NCI-H146 treated with DMSO at 0.1 percent for 48 hours (cell line): Measurements from ENCODE around the gene DCAF6.

ENCODE experiments used
- DNase-seq: peaks from one replicate; lab custom pipeline; 2025; ENCODE audit not compliant: unreplicated experiment; lab: John Stamatoyannopoulos, UW

DCAF6 gene

DNA sequence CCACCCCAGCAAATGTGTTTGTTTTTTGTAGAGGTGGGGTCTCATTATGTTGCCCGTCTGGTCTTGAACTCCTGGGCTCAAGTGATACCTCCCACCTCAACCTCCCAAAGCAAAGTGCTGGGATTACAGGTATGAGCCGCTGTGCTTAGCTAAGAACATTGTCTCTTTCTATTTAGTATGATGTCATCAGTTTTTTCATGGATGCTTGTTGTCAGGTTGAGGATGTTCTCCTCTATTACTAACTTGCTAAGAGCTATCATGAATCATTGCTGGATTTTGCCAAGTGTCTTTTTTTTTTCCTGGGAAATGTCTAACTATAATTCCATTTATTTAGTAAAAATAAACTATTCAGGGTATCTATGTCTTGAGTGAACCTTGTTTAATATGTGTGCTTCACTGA is 19.4 kb downstream of the DCAF6 start:
- no peak for DNase-seq

DNA sequence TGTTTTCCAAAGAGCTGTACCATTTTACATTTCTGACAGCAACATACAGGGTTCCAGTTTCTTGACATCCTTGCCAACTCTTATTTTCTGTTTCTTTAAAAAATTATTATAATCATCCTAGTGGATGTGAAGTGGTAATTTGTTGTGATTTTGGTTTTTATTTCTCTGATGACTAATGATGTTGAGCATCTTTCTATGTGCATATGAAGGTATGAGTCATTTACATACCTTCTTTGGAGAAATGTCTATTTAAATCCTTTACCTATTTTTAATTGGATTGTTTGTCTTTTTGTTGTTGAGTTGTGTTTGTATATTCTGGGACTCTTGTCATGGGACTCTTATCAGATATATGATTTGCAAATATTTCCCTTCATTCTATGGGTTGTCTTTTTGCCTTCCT is 21.2 kb downstream of the DCAF6 start:
- no peak for DNase-seq

DNA sequence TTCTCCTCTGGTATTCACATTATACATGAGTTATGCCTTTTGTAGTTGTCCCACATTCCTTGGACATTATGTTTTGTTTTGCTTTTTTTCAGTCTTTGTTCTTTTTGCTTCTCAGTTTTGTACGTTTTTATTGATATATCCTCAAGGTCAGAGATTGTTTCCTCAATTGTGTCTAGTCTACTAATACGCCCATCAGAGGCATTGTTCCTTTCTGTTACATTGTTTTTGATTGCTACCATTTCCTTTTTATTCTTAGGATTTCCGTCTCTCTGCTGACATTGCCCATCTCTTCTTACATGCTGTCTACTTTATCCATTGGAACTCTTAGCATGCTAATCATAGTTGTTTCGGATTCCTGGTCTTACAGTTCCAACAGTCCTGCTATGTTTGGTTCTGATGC is 28.2 kb downstream of the DCAF6 start:
- no peak for DNase-seq

DNA sequence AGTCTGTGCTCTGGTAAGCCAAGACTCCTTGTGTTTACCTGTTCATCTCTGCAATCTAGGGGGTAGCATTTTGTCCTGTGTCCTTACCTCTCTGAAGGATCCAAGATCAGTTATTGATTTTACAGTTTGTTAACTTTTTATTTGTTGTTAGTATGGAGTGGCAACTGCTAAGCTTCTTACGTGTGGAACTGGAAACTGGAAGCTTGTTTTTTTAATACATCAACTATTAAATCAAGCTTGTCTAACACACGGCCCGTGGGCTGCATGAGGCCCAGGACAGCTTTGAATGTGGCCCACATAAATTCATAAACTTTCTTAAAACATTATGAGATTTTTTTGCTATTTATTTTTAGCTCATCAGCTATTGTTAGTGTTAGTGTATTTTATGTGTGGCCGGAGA is 29.6 kb downstream of the DCAF6 start:
- DNase-seq = no peak

DNA sequence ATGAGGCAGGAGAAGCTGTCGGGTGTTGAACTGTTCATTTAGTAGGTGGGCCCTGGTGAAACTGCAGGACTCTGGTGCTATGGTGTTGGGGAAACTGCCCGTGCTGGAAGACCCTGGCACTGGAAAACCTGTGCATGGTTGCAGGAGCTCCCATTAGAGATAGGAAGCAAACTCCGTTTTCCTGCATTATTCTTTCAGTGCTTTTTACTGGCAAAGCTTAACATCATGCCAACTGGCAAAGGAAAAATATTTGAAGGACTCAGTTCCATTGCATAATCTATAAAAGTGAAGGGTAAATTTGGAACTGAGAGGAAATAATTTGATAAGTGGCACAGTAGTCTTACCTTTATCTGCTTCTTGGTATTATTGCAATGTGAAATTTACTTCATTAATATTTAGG is 32.1 kb downstream of the DCAF6 start:
- no peak for DNase-seq

DNA sequence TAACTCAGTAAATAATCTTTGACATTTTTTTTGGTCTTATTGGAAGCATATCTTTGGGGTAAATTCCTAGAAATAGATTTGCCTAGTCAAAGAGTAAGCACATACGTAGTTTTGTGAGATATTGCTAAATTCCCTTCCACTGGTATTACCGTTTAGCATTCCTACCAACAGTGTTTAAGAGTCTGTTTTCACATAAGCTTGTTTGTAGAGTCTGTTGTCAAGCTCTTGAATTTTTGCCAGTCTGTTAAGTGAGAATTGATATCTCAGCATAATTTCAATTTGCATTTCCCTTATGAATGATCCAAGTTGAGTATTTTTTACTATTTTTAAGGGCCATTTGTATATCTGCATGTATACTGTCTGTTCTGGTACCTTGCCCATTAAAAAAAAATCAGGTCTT is 37.3 kb downstream of the DCAF6 start:
- no peak for DNase-seq

DNA sequence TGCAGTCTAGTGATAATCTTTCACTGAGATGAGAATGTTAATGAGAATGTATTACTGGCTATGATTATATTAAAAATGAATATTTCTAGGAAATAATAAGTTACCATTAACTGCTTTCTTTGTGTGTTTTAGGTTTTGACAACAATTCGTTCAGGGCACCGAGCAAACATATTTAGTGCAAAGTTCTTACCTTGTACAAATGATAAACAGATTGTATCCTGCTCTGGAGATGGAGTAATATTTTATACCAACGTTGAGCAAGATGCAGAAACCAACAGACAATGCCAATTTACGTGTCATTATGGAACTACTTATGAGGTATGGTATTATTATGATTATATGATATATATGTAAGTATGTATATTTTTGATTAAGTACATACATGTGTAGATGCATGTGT is 38.2 kb downstream of the DCAF6 start:
- DNase-seq = no peak

DNA sequence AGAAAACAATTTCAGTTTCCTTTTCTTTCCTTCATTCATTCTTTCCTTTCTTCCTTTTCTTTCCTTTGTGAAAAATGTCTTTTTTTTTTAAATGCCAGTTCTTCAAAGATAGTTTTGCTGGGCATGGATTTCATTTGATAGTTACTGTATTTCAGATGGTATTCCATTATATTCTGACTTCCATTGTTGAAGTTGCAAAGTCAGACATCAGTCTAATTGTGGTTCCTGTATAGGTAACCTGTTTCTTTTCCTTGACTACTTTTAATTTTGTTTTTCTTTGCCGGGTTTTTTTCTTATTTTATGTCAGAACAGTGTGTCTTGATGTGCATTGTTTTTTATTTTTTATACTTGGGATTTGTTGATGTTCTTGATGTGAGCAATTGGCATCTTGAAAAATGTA is 40.8 kb downstream of the DCAF6 start:
- no peak for DNase-seq

DNA sequence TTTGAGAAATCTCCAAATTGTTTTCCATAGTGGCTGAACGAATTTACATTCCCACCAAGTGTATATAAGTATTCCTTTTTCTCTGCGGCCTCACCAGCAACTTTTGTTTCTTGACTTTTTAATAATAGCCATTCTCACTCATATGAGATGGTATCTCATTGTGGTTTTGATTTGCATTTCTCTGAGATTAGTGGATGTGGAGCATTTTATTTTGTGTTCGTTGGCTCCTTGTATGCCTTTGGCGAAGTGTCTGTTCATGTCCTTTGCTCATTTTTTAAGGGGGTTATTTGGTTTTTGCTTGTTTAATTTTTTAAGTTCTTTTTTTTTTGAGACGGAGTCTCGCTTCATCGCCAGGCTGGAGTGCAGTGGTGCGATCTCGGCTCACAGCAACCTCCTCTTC is 45.5 kb downstream of the DCAF6 start:
- DNase-seq = no peak

DNA sequence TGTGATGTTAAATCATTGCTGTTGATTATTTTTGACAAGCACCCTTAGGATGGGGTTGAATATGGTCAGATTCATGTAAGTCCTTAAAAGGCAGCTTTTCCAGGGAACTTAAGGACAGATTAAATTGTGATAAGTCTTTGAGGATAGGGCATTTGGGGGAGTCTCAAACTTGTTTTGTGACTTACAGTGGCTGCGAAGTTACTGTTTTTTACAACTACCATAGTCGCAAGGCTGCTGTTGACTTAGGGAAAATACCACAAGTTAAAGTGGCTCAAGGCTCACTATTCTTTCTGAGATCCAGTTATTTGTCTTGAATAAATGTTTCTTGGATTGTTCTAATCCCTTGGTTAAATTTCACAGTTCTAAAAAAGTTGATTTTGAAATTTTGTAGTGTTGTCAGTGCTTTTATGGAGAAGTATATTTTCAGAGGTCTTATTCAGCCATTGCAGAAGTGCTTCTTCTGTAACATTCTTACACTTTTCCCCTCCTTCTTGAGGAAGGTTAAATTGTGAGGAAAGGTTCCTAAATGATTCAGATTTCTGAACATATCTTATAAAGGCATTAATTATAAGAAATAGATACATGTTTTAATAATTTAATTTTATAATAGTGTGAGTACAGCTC is 47.4 kb downstream of the DCAF6 start:
- no peak for DNase-seq

DNA sequence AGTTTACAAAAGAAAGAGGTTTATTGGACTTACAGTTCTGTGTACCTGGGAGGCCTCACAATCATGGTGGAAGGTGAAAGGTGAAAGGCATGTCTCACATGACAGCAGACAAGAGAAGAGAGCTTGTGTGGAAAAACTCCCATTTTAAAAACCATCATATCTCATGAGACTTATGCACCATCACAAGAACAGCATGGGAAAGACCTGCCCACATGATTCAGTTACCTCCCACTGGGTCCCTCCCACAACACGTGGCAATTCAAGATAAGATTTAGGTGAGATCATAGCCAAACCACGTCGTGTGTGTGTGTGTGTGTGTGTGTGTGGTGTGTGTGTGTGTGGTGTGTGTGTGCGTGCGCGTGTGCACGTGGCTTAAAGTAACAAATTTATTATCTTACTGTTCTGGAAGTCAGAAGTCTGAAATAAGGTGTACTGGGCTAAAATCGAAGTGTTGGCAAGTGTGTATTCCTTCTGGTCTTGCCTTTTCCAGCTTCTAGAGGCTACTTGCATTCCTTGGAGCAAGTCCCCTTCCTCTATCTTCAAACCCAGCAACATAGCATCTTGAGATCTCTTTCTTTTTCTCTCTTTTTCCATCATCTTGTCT is 48.5 kb downstream of the DCAF6 start:
- no peak for DNase-seq

DNA sequence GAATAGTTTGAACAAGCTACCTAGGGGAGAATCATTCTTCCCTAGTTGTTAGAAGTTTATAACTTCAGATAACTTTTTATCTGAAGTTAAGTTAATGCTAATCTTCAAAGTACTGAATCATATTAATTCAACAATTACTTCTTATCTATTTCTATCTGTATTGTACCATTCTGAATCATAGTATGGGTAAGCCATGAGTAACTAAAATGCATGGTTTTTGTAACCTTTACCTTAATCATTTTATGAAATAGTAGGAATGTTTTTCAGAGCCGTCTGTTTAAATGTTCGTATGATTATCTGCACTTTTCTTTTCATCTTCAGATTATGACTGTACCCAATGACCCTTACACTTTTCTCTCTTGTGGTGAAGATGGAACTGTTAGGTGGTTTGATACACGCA is 50.7 kb downstream of the DCAF6 start:
- DNase-seq = no peak

DNA sequence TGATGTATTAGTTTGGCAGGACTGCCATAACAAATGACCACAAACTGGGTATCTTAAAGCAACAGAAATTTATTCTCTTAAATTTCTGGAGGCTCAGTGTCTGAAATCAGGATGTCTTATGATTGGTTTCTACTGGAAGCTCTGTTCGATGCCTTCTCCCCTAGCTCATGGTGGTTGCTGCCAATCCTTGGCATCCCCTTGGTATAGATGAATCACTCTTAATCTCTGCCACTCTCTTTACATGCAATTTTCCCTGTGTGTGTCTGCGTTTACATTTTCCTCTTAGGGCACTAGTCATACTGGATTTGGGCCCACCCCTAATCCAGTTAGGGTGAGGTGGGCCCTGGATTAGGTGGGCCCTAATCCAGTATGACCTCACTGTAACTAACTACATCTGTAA is 55.1 kb downstream of the DCAF6 start:
- DNase-seq = no peak

DNA sequence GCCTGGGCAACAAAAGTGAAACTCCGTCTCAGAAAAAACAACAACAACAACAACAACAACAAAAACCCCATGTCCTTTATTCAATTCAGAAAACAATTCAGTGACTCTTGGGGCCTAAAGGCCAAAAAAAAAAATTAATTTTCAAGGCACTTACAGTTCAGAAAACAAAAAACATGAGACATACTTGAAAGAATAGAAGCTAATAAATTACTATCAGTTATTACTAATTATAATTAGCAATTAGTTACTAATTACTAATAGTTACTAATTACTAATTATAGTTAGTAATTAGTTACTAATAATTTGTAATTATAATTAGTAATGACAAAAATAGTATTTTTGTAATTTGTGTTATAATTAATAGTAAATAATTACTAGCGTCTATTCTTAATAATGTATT is 57.2 kb downstream of the DCAF6 start:
- no peak for DNase-seq

DNA sequence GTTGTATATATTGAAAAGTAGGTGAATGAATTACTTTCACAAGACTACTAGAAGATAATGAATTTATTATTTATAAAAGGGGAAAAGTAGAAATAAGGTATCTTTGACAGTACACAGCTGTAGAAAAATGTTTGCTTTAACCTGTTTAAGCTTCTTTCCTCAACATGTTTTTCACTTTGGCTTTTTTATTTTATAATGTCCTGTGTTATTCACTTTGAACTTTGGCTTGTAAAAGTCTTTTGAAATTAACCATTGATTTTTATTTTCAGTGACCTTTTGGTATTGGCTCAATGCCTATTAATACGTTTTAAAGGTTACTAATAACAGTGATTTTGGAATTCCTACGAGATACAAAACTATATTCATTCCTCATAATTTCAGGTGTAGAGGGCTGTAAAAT is 58.1 kb downstream of the DCAF6 start:
- no peak for DNase-seq

DNA sequence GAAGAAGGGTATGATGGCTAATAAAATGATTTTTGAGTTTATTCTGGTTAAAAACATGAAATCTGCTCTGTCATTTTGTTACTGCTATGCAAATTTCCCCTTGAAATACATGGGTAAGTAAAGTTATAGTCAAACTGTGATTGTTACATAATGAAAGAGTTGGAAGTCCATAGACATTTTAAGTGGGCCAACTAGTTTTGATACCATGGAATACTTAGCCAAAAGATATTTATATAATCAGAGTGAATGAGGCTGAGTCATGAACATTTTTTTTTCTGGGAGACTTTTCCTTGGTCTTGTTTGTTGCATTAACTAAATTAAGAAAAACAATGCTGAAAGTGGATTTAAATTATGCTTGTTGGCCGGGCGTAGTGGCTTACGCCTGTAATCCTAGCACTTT is 58.6 kb downstream of the DCAF6 start:
- DNase-seq = no peak

DNA sequence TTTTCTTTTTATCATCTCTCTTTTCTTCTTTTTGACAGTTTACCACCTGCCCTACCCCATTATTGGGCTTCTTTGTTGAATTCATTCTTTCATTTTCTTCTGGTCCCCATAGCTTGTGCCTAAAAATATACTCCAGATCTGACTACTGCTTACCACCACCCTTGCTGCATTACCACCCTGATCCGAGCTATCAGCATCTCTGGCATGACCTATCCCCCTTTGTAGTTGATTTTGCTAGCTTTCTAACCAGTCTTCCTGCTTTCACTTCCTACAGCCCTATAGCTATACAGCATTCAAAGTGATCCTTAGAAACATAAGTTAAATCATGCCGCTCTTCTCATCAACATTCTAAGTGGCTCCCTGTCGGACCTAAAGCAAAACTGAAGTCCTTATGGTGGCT is 59.8 kb downstream of the DCAF6 start:
- DNase-seq = no peak

DNA sequence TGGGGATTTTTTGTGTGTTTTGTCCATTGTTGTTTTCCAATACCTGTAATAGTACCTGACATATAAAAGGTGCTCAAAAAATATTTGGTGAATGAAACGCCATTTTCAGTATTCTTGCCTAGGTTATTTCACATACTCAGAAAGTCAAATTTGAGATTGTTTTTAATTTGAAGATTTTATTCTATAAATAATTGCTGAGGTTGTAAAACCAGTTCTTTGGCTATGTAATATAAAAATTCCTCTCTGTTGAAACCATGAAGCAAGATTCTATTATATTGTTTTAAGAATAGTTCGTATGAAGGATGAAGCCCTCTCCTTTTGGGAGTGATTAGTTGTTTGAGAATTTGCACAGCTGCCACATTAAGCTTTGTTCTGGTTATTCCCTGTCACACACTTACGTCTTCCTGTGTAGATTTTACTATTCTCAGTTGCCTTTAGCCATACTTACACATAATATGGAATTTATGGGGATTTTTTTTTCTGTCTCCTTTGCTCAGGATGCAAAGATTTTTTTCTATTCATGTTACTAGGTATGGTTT is 60.6 kb downstream of the DCAF6 start:
- DNase-seq = no peak

DNA sequence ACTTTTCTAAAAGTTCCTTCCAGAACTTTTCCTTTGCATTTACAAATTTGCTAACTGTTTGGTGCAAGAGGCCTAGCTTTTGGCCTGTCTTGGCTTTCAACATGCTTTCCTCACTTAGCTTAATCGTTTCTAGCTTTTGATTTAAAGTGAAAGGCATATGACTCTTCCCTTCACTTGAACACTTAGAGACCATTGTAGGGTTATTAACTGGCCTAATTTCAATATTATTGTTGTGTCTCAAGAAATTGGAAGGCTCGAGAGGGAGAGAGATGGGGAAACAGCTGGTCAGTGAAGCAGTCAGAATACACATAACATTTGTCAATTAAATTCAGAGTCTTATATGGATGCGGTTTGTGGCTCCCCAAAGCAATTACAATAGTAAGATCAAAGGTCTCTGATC is 63.4 kb downstream of the DCAF6 start:
- no peak for DNase-seq

DNA sequence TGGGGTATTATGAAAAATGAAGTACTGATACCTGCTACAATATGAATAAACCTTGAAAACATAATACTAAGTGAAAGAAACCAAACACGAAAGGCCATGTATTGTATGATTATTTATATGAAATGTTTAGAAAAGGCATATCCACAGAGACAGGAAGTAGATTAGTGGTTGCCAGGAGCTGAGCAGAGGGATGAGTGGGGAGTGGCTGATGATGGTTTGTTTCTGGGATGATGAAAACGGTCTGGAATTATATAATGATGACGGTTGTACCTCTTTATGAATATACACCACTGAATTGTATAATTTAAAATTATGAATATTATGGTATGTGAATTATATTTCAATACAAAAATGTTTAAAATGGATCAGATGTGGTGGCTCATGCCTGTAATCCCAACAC is 64.2 kb downstream of the DCAF6 start:
- no peak for DNase-seq

DNA sequence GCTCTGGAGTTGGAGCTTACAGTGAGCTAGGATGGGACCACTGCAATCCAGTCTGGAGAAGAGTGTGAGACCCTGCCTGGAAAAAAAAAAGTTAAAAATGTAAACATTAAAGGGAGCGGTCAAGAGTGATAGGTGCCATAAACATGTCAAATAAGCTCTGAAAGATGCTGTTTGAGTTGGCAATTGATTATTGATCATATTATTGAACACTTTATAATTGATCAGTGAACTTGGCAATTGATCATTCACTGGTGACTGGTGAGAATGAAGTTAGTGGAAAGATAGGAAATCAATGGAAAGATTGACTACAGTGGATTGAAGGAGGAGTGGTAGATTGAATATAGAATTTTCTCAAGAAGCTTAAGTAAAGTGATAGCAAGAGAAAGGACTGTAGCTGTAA is 64.7 kb downstream of the DCAF6 start:
- DNase-seq = no peak

DNA sequence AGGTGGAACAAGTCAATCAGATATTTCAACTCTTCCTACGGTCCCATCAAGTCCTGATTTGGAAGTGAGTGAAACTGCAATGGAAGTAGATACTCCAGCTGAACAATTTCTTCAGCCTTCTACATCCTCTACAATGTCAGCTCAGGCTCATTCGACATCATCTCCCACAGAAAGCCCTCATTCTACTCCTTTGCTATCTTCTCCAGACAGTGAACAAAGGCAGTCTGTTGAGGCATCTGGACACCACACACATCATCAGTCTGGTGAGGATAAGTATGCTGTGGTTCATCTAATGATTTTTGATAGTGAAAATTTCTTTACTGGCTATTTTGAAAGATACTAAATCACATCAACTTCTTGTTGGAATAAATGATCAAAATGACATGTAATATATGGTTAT is 68.0 kb downstream of the DCAF6 start:
- no peak for DNase-seq

DNA sequence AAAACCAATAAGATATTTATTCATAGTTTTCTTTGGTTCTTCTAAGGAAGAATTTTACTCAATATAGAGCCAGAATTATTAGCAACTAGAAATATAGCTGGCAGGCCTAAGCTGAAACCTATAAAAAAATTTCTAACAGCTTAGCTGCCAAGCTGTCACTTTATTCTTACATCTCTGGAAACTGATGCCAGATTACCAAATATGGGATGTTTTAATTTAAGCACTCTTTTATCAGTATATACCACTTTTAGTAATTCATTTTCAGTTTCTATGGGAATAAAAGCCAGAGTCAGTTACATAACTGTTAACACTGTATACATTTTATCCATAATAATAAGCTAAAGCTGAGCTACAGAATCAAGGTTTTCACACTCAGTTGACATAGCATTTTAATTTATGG is 69.0 kb downstream of the DCAF6 start:
- DNase-seq = no peak
